ENCODE data around the gene OLFML2B.

Gene OLFML2B

DNA sequence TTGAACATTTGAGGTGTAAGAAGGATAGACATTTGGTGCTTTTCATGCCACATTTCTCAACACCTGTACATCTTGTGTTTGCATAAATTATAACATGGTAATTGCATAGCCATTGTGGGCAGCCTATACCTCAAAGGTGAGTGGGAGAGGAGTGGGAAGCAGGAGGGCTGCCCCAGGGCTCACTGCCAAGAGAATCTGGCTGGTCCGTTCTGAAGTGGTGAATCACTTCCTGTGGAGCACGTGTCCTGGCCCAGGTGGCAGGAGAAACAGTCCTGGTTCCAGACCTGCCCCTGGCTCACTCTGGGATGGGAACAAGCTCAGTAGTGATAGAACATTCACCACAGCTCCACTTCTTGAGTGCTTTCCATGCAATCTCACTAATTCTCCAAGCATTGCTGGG is 11.6 kb upstream of the OLFML2B start:
- Histone ChIP-seq H3K27me3 (ENCODE audit: control insufficient read depth in 1 of 2, insufficient read depth in 2 of 2, low read length in 2 of 2) (peaks cover 0 to 6% of the 10 kb centered on the region in 2 donors), H3K4me3 (ENCODE audit: low read length in 2 of 2) (no peak overlapping the region), H3K27ac (ENCODE audit: low read length) (no peak overlapping the region), H3K4me1 (ENCODE audit: control insufficient read depth, insufficient read depth, low read length) (no peaks in the 10 kb centered on the region), H3K9ac (ENCODE audit: low read length in 2 of 2) (no peak overlapping the region), H3K36me3 (ENCODE audit: control insufficient read depth in 2 of 2, insufficient read depth in 2 of 2, low read length in 2 of 2) (no peaks in the 10 kb centered on the region), H3K9me3 (ENCODE audit: control insufficient read depth in 2 of 2, low read length in 2 of 2) (no peaks in the 10 kb centered on the region)

- Histone ChIP-seq H3K9me3 (ENCODE audit: control insufficient read depth in 2 of 2, low read length in 2 of 2) (no peaks in the 10 kb centered on the region), H3K27ac (ENCODE audit: low read length) (no peak overlapping the region), H3K4me1 (ENCODE audit: control insufficient read depth, insufficient read depth, low read length) (no peaks in the 10 kb centered on the region), H3K27me3 (ENCODE audit: control insufficient read depth in 1 of 2, insufficient read depth in 2 of 2, low read length in 2 of 2) (peaks cover 5 to 8% of the 10 kb centered on the region in 2 donors), H3K9ac (ENCODE audit: low read length in 2 of 2) (no peak overlapping the region), H3K36me3 (ENCODE audit: control insufficient read depth in 2 of 2, insufficient read depth in 2 of 2, low read length in 2 of 2) (no peaks in the 10 kb centered on the region), H3K4me3 (ENCODE audit: low read length in 2 of 2) (no peak overlapping the region)
Observed at GRCh38 chr1:162033428-162033827, 9.8 kb upstream of the OLFML2B start.

- H3K4me1 ChIP-seq (ENCODE audit: control insufficient read depth, insufficient read depth, low read length): no peaks in the 10 kb centered on the region
- no peaks in the 10 kb centered on the region for H3K9me3 ChIP-seq (ENCODE audit: control insufficient read depth in 2 of 2, low read length in 2 of 2)
- no peaks in the 10 kb centered on the region for H3K36me3 ChIP-seq (ENCODE audit: control insufficient read depth in 2 of 2, insufficient read depth in 2 of 2, low read length in 2 of 2)
- H3K27me3 ChIP-seq (ENCODE audit: control insufficient read depth in 1 of 2, insufficient read depth in 2 of 2, low read length in 2 of 2): peaks cover 6 to 15% of the 10 kb centered on the region in 2 donors
- H3K4me3 ChIP-seq (ENCODE audit: low read length in 2 of 2): no peak overlapping the region
- no peak overlapping the region for H3K27ac ChIP-seq (ENCODE audit: low read length)
- no peak overlapping the region for H3K9ac ChIP-seq (ENCODE audit: low read length in 2 of 2)
Observed at GRCh38 chr1:162030759-162031280, 7.2 kb upstream of the OLFML2B start.

- Histone ChIP-seq H3K9me3 (ENCODE audit: control insufficient read depth in 2 of 2, low read length in 2 of 2) (no peaks in the 10 kb centered on the region), H3K4me3 (ENCODE audit: low read length in 2 of 2) (no peak overlapping the region), H3K36me3 (ENCODE audit: control insufficient read depth in 2 of 2, insufficient read depth in 2 of 2, low read length in 2 of 2) (no peaks in the 10 kb centered on the region), H3K27me3 (ENCODE audit: control insufficient read depth in 1 of 2, insufficient read depth in 2 of 2, low read length in 2 of 2) (peaks cover 6 to 18% of the 10 kb centered on the region in 2 donors), H3K27ac (ENCODE audit: low read length) (no peak overlapping the region), H3K9ac (ENCODE audit: low read length in 2 of 2) (no peak overlapping the region), H3K4me1 (ENCODE audit: control insufficient read depth, insufficient read depth, low read length) (peaks cover 4% of the 10 kb centered on the region)
Observed at GRCh38 chr1:162029157-162029556, 5.5 kb upstream of the OLFML2B start.

DNA sequence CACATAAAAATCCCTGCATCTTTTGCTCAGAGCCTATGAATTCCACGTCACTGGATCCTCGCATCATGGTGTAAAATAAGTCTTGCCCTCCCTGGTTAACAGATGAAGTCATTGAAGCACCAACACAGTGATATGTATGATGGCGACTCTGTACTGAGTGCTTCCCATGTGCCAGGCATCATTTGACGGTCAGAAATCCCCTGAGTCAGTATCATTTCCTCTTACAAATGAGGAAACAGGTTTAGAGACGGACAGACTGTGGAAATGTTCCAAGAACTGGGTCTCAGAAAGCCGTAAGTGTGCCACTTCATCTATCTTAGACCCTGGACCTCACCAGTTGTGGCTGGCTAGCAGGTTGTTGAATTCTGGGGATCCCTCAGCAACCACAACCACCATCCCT is 5.1 kb upstream of the OLFML2B start:
- no peaks in the 10 kb centered on the region for H3K36me3 ChIP-seq (ENCODE audit: control insufficient read depth in 2 of 2, insufficient read depth in 2 of 2, low read length in 2 of 2)
- no peaks in the 10 kb centered on the region for H3K9me3 ChIP-seq (ENCODE audit: control insufficient read depth in 2 of 2, low read length in 2 of 2)
- peaks cover 6 to 18% of the 10 kb centered on the region in 2 donors for H3K27me3 ChIP-seq (ENCODE audit: control insufficient read depth in 1 of 2, insufficient read depth in 2 of 2, low read length in 2 of 2)

DNA sequence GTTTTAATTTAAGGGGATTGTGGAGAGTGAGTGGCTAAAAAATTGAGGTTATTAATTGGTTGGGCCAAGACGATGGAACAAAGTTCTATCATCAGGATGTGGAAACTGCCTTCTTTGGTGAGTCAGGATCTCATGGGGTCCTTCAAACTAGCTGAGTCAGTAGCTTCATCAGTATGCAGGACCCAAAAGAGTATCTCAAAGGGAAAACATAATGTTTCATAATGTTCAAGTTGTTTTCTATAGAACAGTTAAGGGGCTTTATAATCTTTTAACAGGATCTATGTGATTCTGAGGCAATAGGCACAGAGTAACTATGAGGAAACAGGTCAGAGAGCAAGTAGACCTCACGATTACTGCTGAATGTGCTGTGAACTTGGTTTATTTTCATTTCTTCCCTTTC is 3.2 kb upstream of the OLFML2B start:
- no peak overlapping the region for H3K27ac ChIP-seq (ENCODE audit: low read length)
- no peaks in the 10 kb centered on the region for H3K36me3 ChIP-seq (ENCODE audit: control insufficient read depth in 2 of 2, insufficient read depth in 2 of 2, low read length in 2 of 2)
- peaks cover 16% of the 10 kb centered on the region for H3K4me1 ChIP-seq (ENCODE audit: control insufficient read depth, insufficient read depth, low read length)
- H3K9ac ChIP-seq (ENCODE audit: low read length in 2 of 2): no peak overlapping the region
- no peak overlapping the region for H3K4me3 ChIP-seq (ENCODE audit: low read length in 2 of 2)
- peaks cover 8 to 25% of the 10 kb centered on the region in 2 donors for H3K27me3 ChIP-seq (ENCODE audit: control insufficient read depth in 1 of 2, insufficient read depth in 2 of 2, low read length in 2 of 2)
- H3K9me3 ChIP-seq (ENCODE audit: control insufficient read depth in 2 of 2, low read length in 2 of 2): no peaks in the 10 kb centered on the region

More for the DNA sequence above, 5.1 kb upstream of the OLFML2B start:
- Histone ChIP-seq H3K9ac (ENCODE audit: low read length in 2 of 2) (no peak overlapping the region), H3K27ac (ENCODE audit: low read length) (no peak overlapping the region), H3K4me3 (ENCODE audit: low read length in 2 of 2) (no peak overlapping the region), H3K4me1 (ENCODE audit: control insufficient read depth, insufficient read depth, low read length) (peaks cover 8% of the 10 kb centered on the region)

GRCh38 chr1:162025541-162025940 is 1.9 kb upstream of the OLFML2B start:
- Histone ChIP-seq H3K9me3 (ENCODE audit: control insufficient read depth in 2 of 2, low read length in 2 of 2) (no peaks in the 10 kb centered on the region), H3K27ac (ENCODE audit: low read length) (no peak overlapping the region), H3K9ac (ENCODE audit: low read length in 2 of 2) (no peak overlapping the region), H3K36me3 (ENCODE audit: control insufficient read depth in 2 of 2, insufficient read depth in 2 of 2, low read length in 2 of 2) (no peaks in the 10 kb centered on the region), H3K4me1 (ENCODE audit: control insufficient read depth, insufficient read depth, low read length) (peaks cover 16% of the 10 kb centered on the region), H3K27me3 (ENCODE audit: control insufficient read depth in 1 of 2, insufficient read depth in 2 of 2, low read length in 2 of 2) (peaks cover 8 to 25% of the 10 kb centered on the region in 2 donors), H3K4me3 (ENCODE audit: low read length in 2 of 2) (no peak overlapping the region)

GRCh38 chr1:162023181-162023546 is 505 bp downstream of the OLFML2B start:
- Histone ChIP-seq H3K27ac (ENCODE audit: low read length) (no peak overlapping the region), H3K9me3 (ENCODE audit: control insufficient read depth in 2 of 2, low read length in 2 of 2) (no peaks in the 10 kb centered on the region), H3K9ac (ENCODE audit: low read length in 2 of 2) (no peak overlapping the region), H3K4me1 (ENCODE audit: control insufficient read depth, insufficient read depth, low read length) (peaks cover 19% of the 10 kb centered on the region), H3K27me3 (ENCODE audit: control insufficient read depth in 1 of 2, insufficient read depth in 2 of 2, low read length in 2 of 2) (peaks cover 8 to 14% of the 10 kb centered on the region in 2 donors), H3K36me3 (ENCODE audit: control insufficient read depth in 2 of 2, insufficient read depth in 2 of 2, low read length in 2 of 2) (no peaks in the 10 kb centered on the region), H3K4me3 (ENCODE audit: low read length in 2 of 2) (peak overlapping the region; percentile 75 to 76)

- Histone ChIP-seq H3K27ac (ENCODE audit: low read length) (no peak overlapping the region), H3K36me3 (ENCODE audit: control insufficient read depth in 2 of 2, insufficient read depth in 2 of 2, low read length in 2 of 2) (no peaks in the 10 kb centered on the region), H3K9ac (ENCODE audit: low read length in 2 of 2) (no peak overlapping the region), H3K27me3 (ENCODE audit: control insufficient read depth in 1 of 2, insufficient read depth in 2 of 2, low read length in 2 of 2) (peaks cover 8 to 13% of the 10 kb centered on the region in 2 donors), H3K4me3 (ENCODE audit: low read length in 2 of 2) (peak overlapping the region in 1 of 2 donors; percentile 76), H3K9me3 (ENCODE audit: control insufficient read depth in 2 of 2, low read length in 2 of 2) (no peaks in the 10 kb centered on the region), H3K4me1 (ENCODE audit: control insufficient read depth, insufficient read depth, low read length) (peaks cover 19% of the 10 kb centered on the region)
Observed at GRCh38 chr1:162022626-162023025, 1.0 kb downstream of the OLFML2B start.

GRCh38 chr1:162021124-162021523 is 2.5 kb downstream of the OLFML2B start:
- no peaks in the 10 kb centered on the region for H3K9me3 ChIP-seq (ENCODE audit: control insufficient read depth in 2 of 2, low read length in 2 of 2)
- H3K4me3 ChIP-seq (ENCODE audit: low read length in 2 of 2): no peak overlapping the region
- H3K9ac ChIP-seq (ENCODE audit: low read length in 2 of 2): no peak overlapping the region
- peaks cover 19% of the 10 kb centered on the region for H3K4me1 ChIP-seq (ENCODE audit: control insufficient read depth, insufficient read depth, low read length)
- no peaks in the 10 kb centered on the region for H3K36me3 ChIP-seq (ENCODE audit: control insufficient read depth in 2 of 2, insufficient read depth in 2 of 2, low read length in 2 of 2)
- no peak overlapping the region for H3K27ac ChIP-seq (ENCODE audit: low read length)
- H3K27me3 ChIP-seq (ENCODE audit: control insufficient read depth in 1 of 2, insufficient read depth in 2 of 2, low read length in 2 of 2): peaks cover 8 to 9% of the 10 kb centered on the region in 2 donors

DNA sequence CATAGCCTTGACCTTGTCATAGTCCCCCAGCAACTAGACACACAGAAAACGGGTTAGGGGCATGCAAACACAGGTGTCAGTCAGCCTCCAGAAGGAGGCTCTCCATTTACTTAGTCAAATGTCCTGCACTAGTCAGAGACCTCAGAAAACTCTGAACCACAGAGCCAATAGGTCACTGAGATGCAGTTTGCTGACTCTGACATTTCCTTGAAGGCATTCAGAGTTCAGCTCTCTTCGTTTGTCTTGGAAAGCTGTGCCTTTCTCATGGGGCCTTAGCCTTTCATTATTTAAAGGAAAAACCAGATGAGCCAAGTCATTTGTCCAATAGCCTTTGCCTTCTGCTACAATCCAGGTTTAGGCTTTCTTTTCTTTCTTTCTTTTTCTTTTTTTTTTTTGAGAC is 3.5 kb downstream of the OLFML2B start:
- Histone ChIP-seq H3K27me3 (ENCODE audit: control insufficient read depth in 1 of 2, insufficient read depth in 2 of 2, low read length in 2 of 2) (peaks cover 4 to 7% of the 10 kb centered on the region in 2 donors), H3K4me3 (ENCODE audit: low read length in 2 of 2) (no peak overlapping the region), H3K9me3 (ENCODE audit: control insufficient read depth in 2 of 2, low read length in 2 of 2) (no peaks in the 10 kb centered on the region), H3K36me3 (ENCODE audit: control insufficient read depth in 2 of 2, insufficient read depth in 2 of 2, low read length in 2 of 2) (no peaks in the 10 kb centered on the region), H3K27ac (ENCODE audit: low read length) (no peak overlapping the region), H3K9ac (ENCODE audit: low read length in 2 of 2) (no peak overlapping the region), H3K4me1 (ENCODE audit: control insufficient read depth, insufficient read depth, low read length) (peaks cover 19% of the 10 kb centered on the region)
